Type B pancreatic cell (in vitro differentiated cells): ENCODE data around the gene HINFP. TPM values are rescaled to one million over a fixed set of nuclear protein-coding genes. Genes with fewer than 3 reads are reported as not detected.

Experiments used
- DNase-seq: peaks from one replicate; pipeline ENCODE4 v3.0.0; 2021; ENCODE audit warnings: mixed read lengths; ENCODE audit not compliant: unreplicated experiment; ENCODE audit errors: extremely low spot score
- H3K27ac Mint-ChIP-seq: 2 replicates; pipeline ENCODE4 v1.8.0; 2021; ENCODE audit warnings: mild to moderate bottlenecking, mixed read lengths
- H3K27me3 Mint-ChIP-seq: 2 replicates; pipeline ENCODE4 v1.8.0; 2021; ENCODE audit warnings: mixed read lengths
- H3K36me3 Mint-ChIP-seq: 2 replicates; pipeline ENCODE4 v1.8.0; 2021; ENCODE audit warnings: mixed read lengths
- H3K4me1 Mint-ChIP-seq: one replicate; pipeline ENCODE4 v1.8.0; 2021; ENCODE audit warnings: mixed read lengths; ENCODE audit not compliant: unreplicated experiment
- H3K4me3 Mint-ChIP-seq: 2 replicates; pipeline ENCODE4 v1.8.0; 2021; ENCODE audit warnings: mild to moderate bottlenecking, mixed read lengths
- H3K9me3 Mint-ChIP-seq: 2 replicates; pipeline ENCODE4 v1.8.0; 2021; ENCODE audit warnings: mixed read lengths
- CTCF ChIP-seq: fragments of 200-600 bp; sonication (generic); conservative IDR thresholded peaks from 2 replicates; pipeline ENCODE4 v1.5.0; 2021; ENCODE audit warnings: antibody characterized with exemption, mild to moderate bottlenecking
- total RNA-seq: library from RNA; stranded (reverse); gene quantifications from 2 replicates; pipeline ENCODE4 v1.2.1, GENCODE V29; 2021; ENCODE audit warnings: low replicate concordance

Gene HINFP
- total RNA-seq, 1 donor from 2014 or later = 33.0 TPM

- H3K27me3 Mint-ChIP-seq = no peaks in the 10 kb centered on the region
- H3K36me3 Mint-ChIP-seq = peaks cover 5% of the 10 kb centered on the region
- no peak for TF ChIP-seq CTCF
- H3K27ac Mint-ChIP-seq = no peak overlapping the region
- no peak for DNase-seq
- peaks cover 18% of the 10 kb centered on the region for H3K4me1 Mint-ChIP-seq
- no peaks in the 10 kb centered on the region for H3K9me3 Mint-ChIP-seq
- H3K4me3 Mint-ChIP-seq = no peak overlapping the region
These were observed 3.2 kb upstream of the HINFP start for GRCh38 chr11:119118227-119118626.

DNA sequence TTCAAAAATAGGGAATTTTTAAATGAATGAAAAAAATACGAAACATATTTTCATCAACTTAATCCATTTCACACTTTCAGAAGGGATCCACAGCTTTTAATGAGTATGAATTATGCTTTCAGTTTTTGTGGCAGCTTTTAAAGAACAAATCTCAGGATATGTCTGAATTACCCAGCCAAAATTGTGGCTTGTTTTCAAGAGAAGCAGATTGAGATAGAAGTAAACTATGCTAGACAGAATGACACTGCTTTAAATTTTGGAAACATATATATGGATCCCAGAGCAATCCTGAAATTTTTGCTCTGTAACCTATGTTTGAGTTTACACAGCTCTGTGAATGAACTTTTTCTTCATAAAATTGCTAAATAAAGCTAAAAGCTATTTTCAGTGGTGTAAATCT is 2.4 kb upstream of the HINFP start:
- H3K4me3 Mint-ChIP-seq = no peak overlapping the region
- peaks cover 18% of the 10 kb centered on the region for H3K4me1 Mint-ChIP-seq
- no peaks in the 10 kb centered on the region for H3K27me3 Mint-ChIP-seq
- TF ChIP-seq CTCF = no peak
- H3K9me3 Mint-ChIP-seq = no peaks in the 10 kb centered on the region
- no peak for DNase-seq
- no peak overlapping the region for H3K27ac Mint-ChIP-seq
- H3K36me3 Mint-ChIP-seq = peaks cover 5% of the 10 kb centered on the region

DNA sequence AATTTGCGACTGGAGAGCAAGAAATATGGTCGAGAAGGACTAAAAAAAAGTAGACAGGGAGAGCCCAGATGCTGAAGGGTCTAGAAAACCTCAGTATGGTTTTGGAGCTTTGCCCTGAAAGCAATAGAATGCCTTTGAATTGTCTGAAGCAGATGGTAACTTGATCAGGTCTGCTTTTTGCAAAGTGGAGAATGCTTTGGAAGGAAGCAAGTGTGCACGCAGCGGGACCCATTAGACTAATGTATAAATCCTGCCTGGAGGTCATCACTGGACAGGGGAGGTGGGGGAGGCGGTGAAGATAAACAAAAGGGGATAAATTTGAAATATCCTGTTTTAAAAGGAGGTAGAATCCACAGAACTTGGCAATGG is 757 bp upstream of the HINFP start:
- Mint-ChIP-seq H3K4me1 (peaks cover 18% of the 10 kb centered on the region), H3K4me3 (peak overlapping the region; percentile 93), H3K36me3 (peaks cover 4% of the 10 kb centered on the region), H3K27ac (peak overlapping the region; percentile 89), H3K9me3 (no peaks in the 10 kb centered on the region), H3K27me3 (no peaks in the 10 kb centered on the region)
- TF ChIP-seq CTCF = no peak
- DNase-seq = no peak

- peak overlapping the region; percentile 89 for H3K27ac Mint-ChIP-seq
- H3K27me3 Mint-ChIP-seq = no peaks in the 10 kb centered on the region
- peaks cover 18% of the 10 kb centered on the region for H3K4me1 Mint-ChIP-seq
- no peaks in the 10 kb centered on the region for H3K9me3 Mint-ChIP-seq
- peak overlapping the region; percentile 93 for H3K4me3 Mint-ChIP-seq
- DNase-seq = no peak
- no peak for TF ChIP-seq CTCF
- peaks cover 4% of the 10 kb centered on the region for H3K36me3 Mint-ChIP-seq
These were observed 388 bp downstream of the HINFP start for GRCh38 chr11:119121811-119122124.

GRCh38 chr11:119125821-119126220 is 4.4 kb downstream of the HINFP start:
- no peaks in the 10 kb centered on the region for H3K27me3 Mint-ChIP-seq
- H3K36me3 Mint-ChIP-seq = peaks cover 9% of the 10 kb centered on the region
- no peaks in the 10 kb centered on the region for H3K9me3 Mint-ChIP-seq
- peaks cover 11% of the 10 kb centered on the region for H3K4me1 Mint-ChIP-seq
- no peak for TF ChIP-seq CTCF
- no peak overlapping the region for H3K27ac Mint-ChIP-seq
- H3K4me3 Mint-ChIP-seq = no peak overlapping the region
- no peak for DNase-seq

DNA sequence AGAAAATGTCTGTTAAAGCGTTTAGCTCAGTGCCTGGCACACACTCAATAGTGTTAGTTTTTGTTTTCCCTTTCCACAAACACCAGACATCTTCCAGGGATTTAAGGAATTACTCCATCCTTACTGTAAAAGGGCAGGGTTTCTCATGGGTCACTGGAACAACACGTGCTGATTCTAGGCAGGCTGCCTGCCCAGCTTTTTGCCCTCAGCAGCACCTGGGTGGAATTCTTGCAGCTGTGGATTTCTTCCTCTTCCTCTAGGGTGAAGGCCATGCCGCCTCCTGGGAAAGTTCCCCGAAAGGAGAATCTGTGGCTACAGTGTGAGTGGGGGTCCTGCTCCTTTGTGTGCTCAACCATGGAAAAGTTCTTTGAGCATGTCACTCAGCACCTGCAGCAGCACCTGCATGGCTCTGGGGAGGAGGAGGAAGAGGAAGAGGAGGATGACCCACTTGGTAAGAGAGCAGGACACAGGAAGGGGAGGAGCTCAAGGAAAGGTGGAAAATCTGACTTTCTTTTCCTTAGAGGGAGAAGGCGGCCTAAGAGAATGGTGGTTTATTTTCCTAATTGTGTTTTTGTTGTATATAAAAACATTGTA is 5.4 kb downstream of the HINFP start:
- Mint-ChIP-seq H3K27me3 (no peaks in the 10 kb centered on the region), H3K4me1 (peaks cover 7% of the 10 kb centered on the region), H3K27ac (no peak overlapping the region), H3K9me3 (no peaks in the 10 kb centered on the region), H3K36me3 (peaks cover 9% of the 10 kb centered on the region), H3K4me3 (no peak overlapping the region)
- DNase-seq = no peak
- no peak for TF ChIP-seq CTCF
